COLO668 (cell line): Measurements from ENCODE around the gene SH3D19.
"Not testable (repeated sequence)": the region's sequence is repeated elsewhere in the genome, so short reads cannot be mapped to it uniquely, and the experiment has no call there.

ENCODE experiments used
- DNase-seq: peaks from one replicate; lab custom pipeline; 2025; ENCODE audit not compliant: unreplicated experiment; lab: John Stamatoyannopoulos, UW

SH3D19 gene

DNA sequence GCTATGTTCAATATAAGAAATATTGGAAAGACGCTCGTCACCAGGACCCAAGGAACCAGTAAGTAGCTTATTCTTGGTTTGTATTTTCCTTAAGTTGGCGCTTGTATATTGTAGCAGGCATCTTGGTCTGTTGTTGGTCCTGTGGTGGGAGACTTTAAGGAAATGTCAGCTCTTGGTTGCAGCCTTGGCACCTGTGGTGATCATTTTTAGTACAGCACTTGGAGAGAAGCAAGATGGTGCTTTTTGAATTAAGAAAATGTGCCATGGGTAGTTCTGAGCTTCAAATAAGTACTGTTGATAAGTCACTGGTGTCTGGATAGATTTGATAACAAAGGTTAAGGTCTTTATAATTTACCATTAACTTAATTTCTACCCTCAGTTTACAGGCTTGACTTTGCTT, 224.9 kb downstream of the SH3D19 start:
- no peak for DNase-seq

DNA sequence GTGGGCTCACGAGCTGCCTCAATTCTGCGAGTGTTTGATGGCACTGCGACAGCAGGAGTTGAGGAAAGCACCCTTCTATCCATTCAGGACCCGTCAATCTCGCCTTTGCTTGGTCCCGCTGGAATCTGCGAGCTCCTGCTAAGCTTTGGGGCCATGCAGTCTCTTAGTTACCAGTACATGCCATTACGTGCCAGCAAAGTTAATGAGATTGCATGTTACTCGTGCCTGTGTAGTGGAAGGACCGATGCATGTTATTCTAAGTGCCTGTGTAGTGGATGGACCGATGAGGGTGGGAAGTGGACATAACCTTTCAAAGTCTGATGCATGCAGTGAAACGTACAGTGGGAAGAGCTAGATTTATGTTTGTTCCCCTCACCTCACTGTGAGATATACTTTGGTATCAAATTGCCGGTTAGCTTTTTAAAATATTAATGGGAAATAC, 225.4 kb downstream of the SH3D19 start:
- no peak for DNase-seq

- peak; percentile 96 for DNase-seq
These were observed 226.0 kb downstream of the SH3D19 start, which contains the start of gene RPS3A for GRCh38 chr4:151099229-151099975. TSS of gene RPS3A (plus strand) at chr4:151099628. CDS start at chr4:151099653, 25 bp downstream.

GRCh38 chr4:151098979-151099228, 226.5 kb downstream of the SH3D19 start:
- DNase-seq, result no peak

DNA sequence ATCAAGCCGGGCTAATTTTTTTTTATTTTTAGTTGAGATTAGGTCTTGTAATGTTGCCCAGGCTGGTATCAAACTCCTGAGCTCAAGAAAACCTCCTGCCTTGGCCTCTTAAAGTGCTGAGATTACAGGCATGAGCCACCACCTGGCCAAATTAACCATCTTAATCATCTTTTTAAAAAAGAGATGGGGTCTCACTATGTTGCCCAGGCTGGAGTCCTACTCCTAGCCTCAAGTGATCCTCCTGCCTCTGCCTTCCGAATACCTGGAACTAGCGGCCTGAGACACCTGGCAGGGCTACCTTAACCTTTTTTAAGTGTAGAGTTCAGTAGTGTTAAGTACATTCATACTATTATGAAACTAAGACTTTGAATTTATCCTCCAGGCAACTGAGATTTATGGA, 227.6 kb downstream of the SH3D19 start:
- DNase-seq, result no peak

- DNase-seq, result no peak
These were observed 230.3 kb downstream of the SH3D19 start for GRCh38 chr4:151095142-151095541.

GRCh38 chr4:151094290-151094751, 231.1 kb downstream of the SH3D19 start:
- DNase-seq, result no peak

- DNase-seq, result no peak
These were observed 232.2 kb downstream of the SH3D19 start for GRCh38 chr4:151093203-151093602.

DNA sequence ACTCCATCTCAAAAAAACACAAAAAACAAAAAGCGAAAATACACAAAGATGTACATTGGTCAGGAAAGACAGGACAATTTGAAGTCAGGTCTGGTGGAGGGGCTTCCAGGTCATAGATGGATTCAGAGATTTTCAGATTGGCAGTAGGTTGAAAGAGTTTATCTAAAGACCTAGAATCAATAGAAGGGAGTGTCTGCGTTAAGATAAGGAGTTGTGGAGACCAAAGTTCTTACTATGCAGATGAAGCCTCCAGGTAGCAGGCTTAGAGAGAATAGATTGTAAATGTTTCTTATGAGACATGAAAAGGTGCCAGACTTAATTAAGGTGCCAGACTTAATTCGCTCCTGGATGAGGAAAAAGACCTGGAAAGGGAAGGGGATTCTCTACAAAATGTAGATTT, 232.9 kb downstream of the SH3D19 start:
- DNase-seq, result no peak

DNA sequence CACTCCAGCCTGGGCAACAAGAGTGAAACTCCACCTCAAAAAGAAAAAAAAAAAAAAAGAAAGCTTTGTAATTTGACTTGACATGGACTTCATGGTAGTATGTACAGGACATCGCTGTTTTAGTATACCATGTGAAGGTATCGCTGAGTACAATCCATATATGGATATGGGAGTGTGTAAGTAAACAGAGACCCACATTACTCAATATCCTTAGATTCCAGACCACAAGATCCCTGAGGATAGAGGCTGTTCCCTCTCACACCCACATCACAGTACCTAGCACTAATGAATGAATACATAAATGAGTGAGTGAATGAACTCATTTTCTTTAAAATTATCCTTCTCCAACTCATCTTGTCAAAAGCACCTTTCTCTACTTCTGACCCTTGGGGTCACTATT, 234.4 kb downstream of the SH3D19 start:
- no peak for DNase-seq

GRCh38 chr4:151087467-151087866, 237.9 kb downstream of the SH3D19 start:
- DNase-seq, result no peak

DNA sequence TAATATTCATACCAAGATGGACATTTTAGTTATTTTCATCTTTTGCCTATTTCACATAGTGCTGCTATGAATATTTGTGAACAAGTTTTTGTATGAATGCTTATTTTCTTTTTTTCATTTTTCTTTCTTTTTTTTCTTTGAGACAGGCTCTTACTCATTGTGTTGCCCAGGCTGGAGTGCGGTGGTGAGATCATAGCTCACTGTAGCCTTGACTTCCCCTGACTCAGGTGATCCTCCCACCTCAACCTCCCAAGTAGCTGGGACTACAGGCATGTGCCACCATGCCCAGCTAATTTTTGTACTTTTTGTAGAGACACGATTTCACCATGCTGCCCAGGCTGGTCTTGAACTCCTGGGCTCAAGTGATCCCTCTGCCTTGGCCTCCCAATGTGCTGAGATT, 247.4 kb downstream of the SH3D19 start:
- DNase-seq, result not testable (repeated sequence)

- no peak for DNase-seq
These were observed 250.9 kb downstream of the SH3D19 start for GRCh38 chr4:151074416-151074916.
